Smooth muscle cell (in vitro differentiated cells): Measurements from ENCODE around the gene FYN. TPM values are rescaled to one million over a fixed set of nuclear protein-coding genes. Genes with fewer than 3 reads are reported as not detected.

Experiments
- DNase-seq: peaks from one replicate; lab custom pipeline; 2025; ENCODE audit not compliant: unreplicated experiment; lab: John Stamatoyannopoulos, UW
- H2AFZ ChIP-seq: fragments of 200-600 bp; sonication (generic); 2 replicates; pipeline ENCODE4 v1.6.0; 2016; ENCODE audit warnings: antibody characterized with exemption, low read depth, mild to moderate bottlenecking
- H3F3A ChIP-seq: fragments of 200-600 bp; sonication (generic); 2 replicates; pipeline ENCODE4 v1.6.0; 2017; ENCODE audit warnings: antibody characterized with exemption, low read depth
- H3K27ac ChIP-seq: fragments of 200-600 bp; sonication (generic); 2 replicates; pipeline ENCODE4 v1.5.1; 2016; ENCODE audit warnings: low read depth, mild to moderate bottlenecking
- H3K27me3 ChIP-seq: fragments of 200-600 bp; sonication (generic); 2 replicates; pipeline ENCODE4 v1.6.1; 2016; ENCODE audit warnings: low read depth, mild to moderate bottlenecking
- H3K36me3 ChIP-seq: fragments of 200-600 bp; sonication (generic); 2 replicates; pipeline ENCODE4 v1.5.1; 2016; ENCODE audit warnings: low read depth
- H3K4me1 ChIP-seq: fragments of 200-600 bp; sonication (generic); 2 replicates; pipeline ENCODE4 v1.5.1; 2016; ENCODE audit warnings: low read depth
- H3K4me2 ChIP-seq: fragments of 200-600 bp; sonication (generic); 2 replicates; pipeline ENCODE4 v1.6.0; 2016; ENCODE audit warnings: mild to moderate bottlenecking
- H3K4me3 ChIP-seq: fragments of 200-600 bp; sonication (generic); 2 replicates; pipeline ENCODE4 v1.5.1; 2016; ENCODE audit warnings: mild to moderate bottlenecking
- H3K79me2 ChIP-seq: fragments of 200-600 bp; sonication (generic); 2 replicates; pipeline ENCODE4 v1.6.0; 2016; ENCODE audit warnings: low read depth, mild to moderate bottlenecking
- H3K9ac ChIP-seq: fragments of 200-600 bp; sonication (generic); 2 replicates; pipeline ENCODE4 v1.6.0; 2016; ENCODE audit warnings: low read depth
- H3K9me3 ChIP-seq: fragments of 200-600 bp; sonication (generic); replicated peaks from 2 replicates; pipeline ENCODE4 v1.5.1; 2016; ENCODE audit warnings: low read depth
- H4K20me1 ChIP-seq: fragments of 200-600 bp; sonication (generic); 2 replicates; pipeline ENCODE4 v1.6.0; 2016; ENCODE audit warnings: low read depth
- CTCF ChIP-seq: fragments of 200-600 bp; sonication (generic); IDR thresholded peaks from 2 replicates; pipeline ENCODE4 v1.5.1; 2017; ENCODE audit warnings: borderline replicate concordance, mild to moderate bottlenecking, antibody characterized with exemption; ENCODE audit not compliant: insufficient read depth, poor library complexity, severe bottlenecking
- WGBS: methylation state at CpG from one replicate; pipeline ENCODE4 v1.1.7; 2016; ENCODE audit warnings: low lambda C conversion rate; 5-methylcytosine and 5-hydroxymethylcytosine counted together
- polyA plus RNA-seq: library from polyadenylated mRNA; unstranded; fragments of >200 nt; fragmentation: Nextera tagmentation; extraction: Ambion mirVana; gene quantifications from 2 replicates; pipeline ENCODE4 v1.2.1, GENCODE V29; 2016
- total RNA-seq: library from RNA; depleted of rRNA; stranded (reverse); fragments of >200 nt; gene quantifications from 2 replicates; pipeline ENCODE4 v1.2.3, GENCODE V29; 2014

The FYN gene
- total and polyA plus RNA-seq, 2 experiments from 2014 or later = 110 to 138 TPM

DNA sequence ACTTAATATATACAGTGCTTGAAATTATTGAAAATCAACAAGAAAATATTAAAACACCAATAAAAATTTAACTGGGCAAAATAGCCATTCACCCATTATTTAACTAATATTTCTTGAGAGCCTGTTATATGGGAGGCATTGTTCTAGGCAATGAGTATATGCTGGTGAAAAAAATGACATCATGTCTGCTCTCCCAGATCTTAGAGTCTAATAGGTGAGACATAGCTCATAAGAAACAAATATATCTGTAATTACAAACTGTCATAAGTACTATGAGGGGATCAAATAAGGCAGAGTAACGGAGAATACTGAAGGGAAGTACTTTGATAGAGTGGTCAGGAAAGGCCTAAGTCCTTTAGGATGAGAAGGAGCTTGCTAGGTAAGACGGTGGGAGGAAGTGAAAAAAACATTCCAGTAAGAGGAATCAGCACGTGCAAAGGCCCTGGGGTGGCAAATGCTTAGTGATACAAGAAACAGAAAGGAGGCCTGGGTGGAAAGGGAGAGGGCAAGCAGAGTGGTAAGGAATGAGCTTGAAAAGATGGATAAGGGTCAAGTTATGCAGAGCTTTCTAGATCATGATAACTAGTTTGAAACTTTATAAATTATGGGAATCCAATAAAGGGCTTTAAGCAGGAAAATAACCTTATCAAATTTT lies 12.2 kb upstream of the FYN start:
- Histone ChIP-seq H3K4me1 (peaks cover 11% of the 10 kb centered on the region), H3K79me2 (no peaks in the 10 kb centered on the region), H3K36me3 (no peaks in the 10 kb centered on the region), H3F3A (no peaks in the 10 kb centered on the region), H3K9me3 (no peaks in the 10 kb centered on the region), H3K4me2 (no peak overlapping the region), H3K9ac (no peak overlapping the region), H3K27me3 (no peaks in the 10 kb centered on the region), H2AFZ (no peak overlapping the region), H3K4me3 (no peak overlapping the region), H3K27ac (no peak overlapping the region), H4K20me1 (no peaks in the 10 kb centered on the region)
- WGBS = 96% methylated on average over 3 of the region's 3 CpGs
- no peak for DNase-seq
- no peak for TF ChIP-seq CTCF

DNA sequence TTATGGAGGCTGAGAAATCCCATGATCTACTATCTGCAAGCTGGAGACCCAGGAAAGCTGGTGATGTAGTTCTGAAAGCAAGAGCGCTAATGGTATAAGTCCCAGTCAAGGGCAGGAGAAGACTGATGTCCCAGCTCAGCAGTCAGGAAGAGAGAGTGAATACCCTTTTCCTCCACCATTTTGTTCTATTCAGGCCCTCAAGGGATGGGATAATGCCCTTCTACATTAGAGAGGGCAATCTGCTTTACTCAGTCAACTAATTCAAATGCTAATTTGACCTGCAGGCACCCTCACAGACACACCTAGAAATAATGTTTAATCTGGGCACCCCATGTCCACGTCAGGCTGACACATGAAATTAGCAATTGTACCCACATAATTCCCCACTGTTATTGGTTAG lies 10.8 kb upstream of the FYN start:
- no peaks in the 10 kb centered on the region for H3K27me3 ChIP-seq
- H4K20me1 ChIP-seq = no peaks in the 10 kb centered on the region
- no peak for TF ChIP-seq CTCF
- no peaks in the 10 kb centered on the region for H3K9me3 ChIP-seq
- no peak overlapping the region for H3K9ac ChIP-seq
- no peak overlapping the region for H3K27ac ChIP-seq
- H3K4me1 ChIP-seq = peaks cover 4% of the 10 kb centered on the region
- no peaks in the 10 kb centered on the region for H3F3A ChIP-seq
- H3K36me3 ChIP-seq = no peaks in the 10 kb centered on the region
- no peak overlapping the region for H2AFZ ChIP-seq
- no peak overlapping the region for H3K4me2 ChIP-seq
- H3K79me2 ChIP-seq = no peaks in the 10 kb centered on the region
- DNase-seq = no peak
- 91% methylated on average over 2 of the region's 2 CpGs for WGBS
- no peak overlapping the region for H3K4me3 ChIP-seq

DNA sequence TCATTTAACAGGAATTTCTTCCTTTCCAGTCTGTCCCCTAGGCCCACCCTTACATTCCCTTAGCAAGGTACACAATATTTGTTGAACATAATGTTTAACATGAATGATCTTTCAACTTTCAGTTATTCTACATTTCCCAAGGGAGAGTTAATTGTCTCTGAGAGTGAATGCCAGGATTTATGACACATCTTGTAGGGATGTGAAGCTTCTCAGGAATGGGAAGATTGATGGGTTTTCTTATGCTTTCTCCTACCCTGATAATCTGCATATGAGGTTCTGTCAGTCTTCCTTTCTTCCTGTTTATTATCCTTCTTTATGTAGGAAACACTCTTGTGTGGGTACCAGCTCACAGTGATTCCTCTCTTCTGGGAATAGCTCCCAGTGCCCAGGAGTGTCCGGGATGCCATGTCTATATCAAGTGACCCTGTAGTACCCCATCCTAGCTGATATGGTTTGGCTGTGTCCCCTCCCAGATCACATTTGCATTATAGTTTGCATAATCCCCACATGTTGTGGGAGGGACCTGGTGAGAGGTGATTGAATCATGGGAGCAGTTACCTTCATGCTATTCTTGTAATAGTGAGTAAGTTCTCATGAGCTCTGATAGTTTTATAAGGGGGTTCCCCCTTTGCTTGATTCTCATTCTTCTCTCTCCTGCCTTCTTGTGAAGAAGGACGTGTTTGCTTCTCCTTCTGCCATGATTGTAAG lies 7.1 kb upstream of the FYN start:
- H3K4me1 ChIP-seq = no peaks in the 10 kb centered on the region
- no peak overlapping the region for H3K4me3 ChIP-seq
- H3F3A ChIP-seq = no peaks in the 10 kb centered on the region
- no peak overlapping the region for H3K27ac ChIP-seq
- no peak overlapping the region for H2AFZ ChIP-seq
- H3K9me3 ChIP-seq = no peaks in the 10 kb centered on the region
- H3K36me3 ChIP-seq = no peaks in the 10 kb centered on the region
- H3K4me2 ChIP-seq = no peak overlapping the region
- H3K79me2 ChIP-seq = no peaks in the 10 kb centered on the region
- H4K20me1 ChIP-seq = no peaks in the 10 kb centered on the region
- WGBS = 85% methylated on average over 2 of the region's 2 CpGs
- H3K27me3 ChIP-seq = no peaks in the 10 kb centered on the region
- H3K9ac ChIP-seq = no peak overlapping the region
- no peak for TF ChIP-seq CTCF
- no peak for DNase-seq
